Epithelial cell of proximal tubule (primary cell): ENCODE measurements around the gene CDK19. TPM values are rescaled to one million over a fixed set of nuclear protein-coding genes. Genes with fewer than 3 reads are reported as not detected.

Experiments used
- DNase-seq: peaks from one replicate; pipeline ENCODE4 v3.0.0-alpha.2; 2011; ENCODE audit warnings: low read depth
- H3K4me3 ChIP-seq: 2 replicates; pipeline ENCODE4 v1.5.1; 2011; ENCODE audit warnings: low read depth, mild to moderate bottlenecking, low read length
- total RNA-seq: library from RNA; depleted of rRNA; stranded (reverse); fragments of >200 nt; gene quantifications from 2 replicates; pipeline ENCODE4 v1.2.3, GENCODE V29; 2015
- TF ChIP-seq, protein P1 (sequence below): conservative IDR thresholded peaks from 2 replicates; pipeline ENCODE4 v1.5.1; 2012; ENCODE audit warnings: low read depth, mild to moderate bottlenecking, low read length

The CDK19 gene
- total RNA-seq, 1 donor from 2014 or later: 6.3 TPM

DNA sequence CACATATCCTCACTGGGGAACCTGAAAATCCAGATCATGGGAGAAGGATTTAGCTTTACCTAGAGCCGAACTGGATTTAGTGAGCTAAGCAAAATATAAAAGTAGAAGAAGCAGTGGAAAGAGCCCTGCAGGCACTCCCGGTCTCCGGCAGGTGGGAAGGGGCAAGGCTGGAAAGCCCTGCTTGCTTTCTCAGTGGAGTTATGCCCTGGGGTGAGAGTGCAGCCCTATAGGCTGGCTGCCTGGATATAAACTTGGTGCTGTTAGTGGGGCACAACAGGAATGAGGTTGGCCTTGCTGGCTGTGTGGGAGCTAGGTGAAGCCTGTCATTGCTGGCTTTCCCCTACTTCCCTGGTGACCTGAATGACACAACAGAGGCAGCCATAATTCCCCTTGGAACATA is 122.0 kb downstream of the CDK19 start:
- H3K4me3 ChIP-seq: no peak overlapping the region
- TF ChIP-seq, protein P1, sequence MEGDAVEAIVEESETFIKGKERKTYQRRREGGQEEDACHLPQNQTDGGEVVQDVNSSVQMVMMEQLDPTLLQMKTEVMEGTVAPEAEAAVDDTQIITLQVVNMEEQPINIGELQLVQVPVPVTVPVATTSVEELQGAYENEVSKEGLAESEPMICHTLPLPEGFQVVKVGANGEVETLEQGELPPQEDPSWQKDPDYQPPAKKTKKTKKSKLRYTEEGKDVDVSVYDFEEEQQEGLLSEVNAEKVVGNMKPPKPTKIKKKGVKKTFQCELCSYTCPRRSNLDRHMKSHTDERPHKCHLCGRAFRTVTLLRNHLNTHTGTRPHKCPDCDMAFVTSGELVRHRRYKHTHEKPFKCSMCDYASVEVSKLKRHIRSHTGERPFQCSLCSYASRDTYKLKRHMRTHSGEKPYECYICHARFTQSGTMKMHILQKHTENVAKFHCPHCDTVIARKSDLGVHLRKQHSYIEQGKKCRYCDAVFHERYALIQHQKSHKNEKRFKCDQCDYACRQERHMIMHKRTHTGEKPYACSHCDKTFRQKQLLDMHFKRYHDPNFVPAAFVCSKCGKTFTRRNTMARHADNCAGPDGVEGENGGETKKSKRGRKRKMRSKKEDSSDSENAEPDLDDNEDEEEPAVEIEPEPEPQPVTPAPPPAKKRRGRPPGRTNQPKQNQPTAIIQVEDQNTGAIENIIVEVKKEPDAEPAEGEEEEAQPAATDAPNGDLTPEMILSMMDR: no peak
- DNase-seq: no peak

DNA sequence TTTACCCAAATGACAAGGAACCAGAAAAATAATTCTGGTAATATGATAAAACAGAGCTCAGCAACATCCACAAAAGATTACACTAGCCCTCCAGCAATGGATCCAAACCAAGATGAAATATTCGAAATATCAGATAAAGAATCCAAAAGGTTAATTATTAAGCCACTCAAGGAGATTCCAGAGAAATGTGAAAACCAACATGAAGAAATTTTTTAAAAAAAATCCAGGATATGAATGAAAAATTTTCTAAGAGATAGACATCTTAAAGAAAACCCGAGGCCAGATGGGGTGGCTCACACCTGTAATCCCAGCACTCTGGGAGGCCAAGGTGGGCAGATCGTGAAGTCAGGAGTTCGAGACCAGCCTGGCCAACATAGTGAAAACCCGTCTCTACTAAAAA is 124.4 kb downstream of the CDK19 start:
- TF ChIP-seq, protein P1: no peak
- DNase-seq: no peak
- H3K4me3 ChIP-seq: no peak overlapping the region

GRCh38 chr6:110690106-110690654 is 125.1 kb downstream of the CDK19 start:
- no peak for DNase-seq
- no peak overlapping the region for H3K4me3 ChIP-seq
- TF ChIP-seq, protein P1: no peak

GRCh38 chr6:110689275-110689935 is 125.9 kb downstream of the CDK19 start:
- DNase-seq: no peak
- TF ChIP-seq, protein P1: no peak

GRCh38 chr6:110688661-110689268 is 126.5 kb downstream of the CDK19 start:
- TF ChIP-seq, protein P1: no peak
- DNase-seq: no peak

More at GRCh38 chr6:110689275-110689935, 125.9 kb downstream of the CDK19 start:
- no peak overlapping the region for H3K4me3 ChIP-seq

DNA sequence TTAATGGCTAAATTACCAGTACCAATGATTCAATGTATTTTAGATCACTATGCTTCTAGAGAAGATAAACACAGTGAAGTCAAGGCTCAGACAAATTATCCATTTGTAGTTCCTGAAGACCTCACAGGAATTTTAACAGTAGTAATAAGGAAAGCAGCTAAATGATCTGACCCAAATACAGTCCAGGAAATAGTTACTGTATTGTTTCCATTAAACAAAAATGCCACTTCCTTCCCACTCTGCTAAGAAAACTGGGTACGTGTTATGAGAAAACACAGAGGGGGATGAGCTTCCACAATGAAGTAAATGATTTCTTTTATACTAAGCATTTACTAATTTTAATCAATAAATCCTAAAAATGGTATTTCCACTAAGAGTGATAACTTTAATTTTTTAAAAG is 127.9 kb downstream of the CDK19 start:
- TF ChIP-seq, protein P1: no peak
- H3K4me3 ChIP-seq: no peak overlapping the region
- no peak for DNase-seq

More at GRCh38 chr6:110688661-110689268, 126.5 kb downstream of the CDK19 start:
- H3K4me3 ChIP-seq: no peak overlapping the region
